ENCODE measurements around the gene ZG16.
"Not testable (repeated sequence)": the region's sequence is repeated elsewhere in the genome, so short reads cannot be mapped to it uniquely, and the experiment has no call there.

ZG16 gene

GRCh38 chr16:29744541-29745101, 33.4 kb upstream of the ZG16 start:
- no peak overlapping the region for H3K4me3 ChIP-seq (ENCODE audit: control insufficient read depth, low read depth, low read length)
- DNase-seq (ENCODE audit: low read depth), result no peak
- TF ChIP-seq CTCF (IDR thresholded peaks at IDR 0.05; ENCODE audit: control insufficient read depth, insufficient read depth, low read depth, low read length, missing control alignments), result no peak

GRCh38 chr16:29745121-29745852, 32.8 kb upstream of the ZG16 start:
- H3K4me3 ChIP-seq (ENCODE audit: control insufficient read depth, low read depth, low read length), result no peak overlapping the region
- no peak for DNase-seq (ENCODE audit: low read depth)
- TF ChIP-seq CTCF (IDR thresholded peaks at IDR 0.05; ENCODE audit: control insufficient read depth, insufficient read depth, low read depth, low read length, missing control alignments), result no peak

- no peak for TF ChIP-seq CTCF (IDR thresholded peaks at IDR 0.05; ENCODE audit: control insufficient read depth, insufficient read depth, low read depth, low read length, missing control alignments)
- no peak for DNase-seq (ENCODE audit: low read depth)
- no peak within 1 kb of the TSS for H3K4me3 ChIP-seq (ENCODE audit: control insufficient read depth, low read depth, low read length)
Measured at GRCh38 chr16:29745853-29746345, 32.2 kb upstream of the ZG16 start, which contains the start of gene C16orf54. Gene C16orf54, minus strand, starts transcription at chr16:29745990. Its CDS starts 1,039 bp downstream, at chr16:29744951.

GRCh38 chr16:29746518-29746917, 31.5 kb upstream of the ZG16 start:
- not testable (repeated sequence) for H3K4me3 ChIP-seq (ENCODE audit: control insufficient read depth, low read depth, low read length); DNase-seq (ENCODE audit: low read depth)

- no peak overlapping the region for H3K4me3 ChIP-seq (ENCODE audit: control insufficient read depth, low read depth, low read length)
- TF ChIP-seq CTCF (IDR thresholded peaks at IDR 0.05; ENCODE audit: control insufficient read depth, insufficient read depth, low read depth, low read length, missing control alignments), result no peak
- no peak for DNase-seq (ENCODE audit: low read depth)
Measured at GRCh38 chr16:29747947-29748759, 29.9 kb upstream of the ZG16 start.

- not testable (repeated sequence) for DNase-seq (ENCODE audit: low read depth); H3K4me3 ChIP-seq (ENCODE audit: control insufficient read depth, low read depth, low read length)
Measured at GRCh38 chr16:29748760-29749149, 29.3 kb upstream of the ZG16 start.

GRCh38 chr16:29753516-29753915, 24.5 kb upstream of the ZG16 start:
- no peak for DNase-seq (ENCODE audit: low read depth)
- no peak for TF ChIP-seq CTCF (IDR thresholded peaks at IDR 0.05; ENCODE audit: control insufficient read depth, insufficient read depth, low read depth, low read length, missing control alignments)

More at GRCh38 chr16:29753516-29753915, 24.5 kb upstream of the ZG16 start:
- no peak overlapping the region for H3K4me3 ChIP-seq (ENCODE audit: control insufficient read depth, low read depth, low read length)

Data from AG09309 (cell line).